ENCODE data around the gene TMEM259.
A peak's percentile ranks its signal among the peaks of the same experiment; 100 is the strongest.

Gene TMEM259

DNA sequence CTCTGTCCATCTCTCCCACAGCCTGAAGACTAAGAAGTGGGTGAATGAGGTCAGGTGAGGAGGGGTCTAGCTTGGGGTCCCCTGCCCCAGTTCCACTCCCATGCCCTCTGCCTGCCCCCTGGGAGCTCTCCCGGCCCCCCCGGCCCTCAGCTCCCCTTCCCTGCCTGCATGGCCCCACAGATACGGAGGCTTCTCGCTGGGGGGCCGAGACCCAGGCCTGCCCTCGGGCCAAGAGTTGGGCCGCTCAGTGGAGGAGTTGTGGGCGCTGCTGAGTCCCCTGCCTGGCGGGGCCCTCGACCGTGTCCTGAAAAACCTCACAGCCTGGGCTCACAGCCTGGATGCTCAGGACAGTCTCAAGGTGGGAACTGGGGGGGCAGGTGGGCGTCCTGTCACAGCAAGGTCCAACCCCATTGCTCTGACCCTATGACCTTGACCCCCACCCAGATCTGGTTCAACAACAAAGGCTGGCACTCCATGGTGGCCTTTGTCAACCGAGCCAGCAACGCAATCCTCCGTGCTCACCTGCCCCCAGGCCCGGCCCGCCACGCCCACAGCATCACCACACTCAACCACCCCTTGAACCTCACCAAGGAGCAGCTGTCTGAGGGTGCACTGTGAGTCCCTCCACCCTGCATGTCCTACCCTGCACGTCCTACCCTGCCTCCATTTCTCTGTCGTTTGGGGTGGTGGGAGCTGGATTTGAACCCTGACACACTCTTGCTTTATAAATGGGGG lies 35.1 kb upstream of the TMEM259 start:
- DNase-seq (ENCODE audit: low read depth), result no peak

- no peak for DNase-seq (ENCODE audit: low read depth)
These were observed 34.1 kb upstream of the TMEM259 start for GRCh38 chr19:1055028-1055425.

GRCh38 chr19:1054102-1055027 lies 33.4 kb upstream of the TMEM259 start:
- no peak for DNase-seq (ENCODE audit: low read depth)

DNA sequence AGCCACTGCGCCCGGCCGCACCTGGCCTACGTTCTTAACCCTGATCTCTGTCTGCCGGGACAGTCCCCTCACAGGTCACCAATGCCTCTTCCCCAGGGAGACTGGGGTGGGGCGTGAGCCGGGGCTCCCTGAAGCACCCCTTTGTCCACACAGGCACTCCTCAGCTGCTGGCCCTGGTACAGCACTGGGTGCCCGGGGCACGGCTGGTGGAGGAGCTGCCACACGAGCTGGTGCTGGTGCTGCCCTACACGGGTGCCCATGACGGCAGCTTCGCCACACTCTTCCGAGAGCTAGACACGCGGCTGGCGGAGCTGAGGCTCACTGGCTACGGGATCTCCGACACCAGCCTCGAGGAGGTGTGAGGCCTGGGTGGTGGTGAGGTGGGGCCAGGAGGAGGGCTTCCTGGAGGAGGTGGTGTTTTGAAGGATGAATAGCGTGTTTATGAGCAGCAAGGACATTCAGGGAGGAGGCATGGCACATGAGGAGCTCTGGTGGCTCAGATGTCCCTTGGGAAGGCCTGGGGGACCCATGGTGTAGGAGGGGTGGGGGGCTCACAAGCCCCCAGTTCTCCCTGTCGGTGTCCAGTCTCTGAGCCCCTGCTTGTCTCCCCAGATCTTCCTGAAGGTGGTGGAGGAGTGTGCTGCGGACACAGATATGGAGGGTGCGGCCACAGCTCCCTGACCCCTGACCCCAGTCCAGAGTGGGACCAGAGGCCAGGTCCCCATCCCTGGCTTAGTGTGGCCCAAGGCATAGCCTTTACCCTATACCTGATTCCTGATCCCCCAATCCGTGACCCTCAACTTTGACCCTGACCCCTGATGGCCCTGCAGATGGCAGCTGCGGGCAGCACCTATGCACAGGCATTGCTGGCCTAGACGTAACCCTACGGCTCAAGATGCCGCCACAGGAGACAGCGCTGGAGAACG lies 32.5 kb upstream of the TMEM259 start:
- no peak for DNase-seq (ENCODE audit: low read depth)

- DNase-seq (ENCODE audit: low read depth), result no peak
These were observed 31.5 kb upstream of the TMEM259 start for GRCh38 chr19:1052349-1052975.

GRCh38 chr19:1051791-1052190 lies 30.9 kb upstream of the TMEM259 start:
- no peak for DNase-seq (ENCODE audit: low read depth)

GRCh38 chr19:1050989-1051788 lies 30.3 kb upstream of the TMEM259 start:
- no peak for DNase-seq (ENCODE audit: low read depth)

GRCh38 chr19:1049800-1050199 lies 28.9 kb upstream of the TMEM259 start:
- no peak for DNase-seq (ENCODE audit: low read depth)

- DNase-seq (ENCODE audit: low read depth), result no peak
These were observed 28.2 kb upstream of the TMEM259 start for GRCh38 chr19:1049106-1049505.

DNA sequence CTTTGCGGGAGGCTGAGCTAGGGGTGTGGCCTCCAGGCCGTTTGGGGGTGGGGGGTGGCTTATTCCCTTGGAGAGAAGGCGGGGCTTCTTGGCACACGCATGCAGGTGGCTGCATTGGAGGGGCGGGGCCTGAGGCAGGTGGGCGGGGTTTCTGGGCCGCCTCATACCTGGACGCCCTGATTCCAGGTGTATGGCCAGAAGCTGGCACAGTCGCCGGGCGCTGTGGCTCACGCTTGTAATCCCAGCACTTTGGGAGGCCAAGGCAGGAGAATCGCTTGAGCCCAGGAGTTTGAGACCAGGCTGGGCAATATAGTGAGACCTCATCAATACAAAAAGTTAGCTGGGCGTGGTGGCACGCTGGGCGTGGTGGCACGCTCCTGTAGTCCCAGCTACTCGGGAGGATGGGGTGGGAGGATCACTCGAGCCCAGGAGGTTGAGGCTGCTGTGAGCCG lies 26.8 kb upstream of the TMEM259 start:
- DNase-seq (ENCODE audit: low read depth), result no peak

- DNase-seq (ENCODE audit: low read depth), result no peak
These were observed 26.1 kb upstream of the TMEM259 start for GRCh38 chr19:1046836-1047695.

- DNase-seq (ENCODE audit: low read depth), result no peak
These were observed 25.2 kb upstream of the TMEM259 start for GRCh38 chr19:1046117-1046626.

DNA sequence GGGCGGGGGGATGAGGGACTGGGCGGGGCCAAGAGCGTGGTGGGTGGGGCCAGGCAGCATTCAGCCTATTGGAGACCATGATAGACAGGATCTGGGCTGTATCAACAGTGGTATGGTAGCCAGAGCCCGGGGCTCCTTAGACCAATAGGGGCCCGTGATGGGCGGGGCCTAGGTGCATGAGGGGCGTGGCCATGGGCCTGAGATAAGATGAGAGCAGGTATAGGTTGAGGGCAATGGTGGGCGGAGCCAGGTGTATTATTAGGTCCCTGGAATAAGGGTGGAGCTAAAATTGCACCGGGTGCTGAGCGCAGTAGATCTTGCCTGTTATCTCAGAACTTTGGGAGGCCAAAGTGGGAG lies 24.3 kb upstream of the TMEM259 start:
- DNase-seq (ENCODE audit: low read depth), result peak; percentile 53

DNA sequence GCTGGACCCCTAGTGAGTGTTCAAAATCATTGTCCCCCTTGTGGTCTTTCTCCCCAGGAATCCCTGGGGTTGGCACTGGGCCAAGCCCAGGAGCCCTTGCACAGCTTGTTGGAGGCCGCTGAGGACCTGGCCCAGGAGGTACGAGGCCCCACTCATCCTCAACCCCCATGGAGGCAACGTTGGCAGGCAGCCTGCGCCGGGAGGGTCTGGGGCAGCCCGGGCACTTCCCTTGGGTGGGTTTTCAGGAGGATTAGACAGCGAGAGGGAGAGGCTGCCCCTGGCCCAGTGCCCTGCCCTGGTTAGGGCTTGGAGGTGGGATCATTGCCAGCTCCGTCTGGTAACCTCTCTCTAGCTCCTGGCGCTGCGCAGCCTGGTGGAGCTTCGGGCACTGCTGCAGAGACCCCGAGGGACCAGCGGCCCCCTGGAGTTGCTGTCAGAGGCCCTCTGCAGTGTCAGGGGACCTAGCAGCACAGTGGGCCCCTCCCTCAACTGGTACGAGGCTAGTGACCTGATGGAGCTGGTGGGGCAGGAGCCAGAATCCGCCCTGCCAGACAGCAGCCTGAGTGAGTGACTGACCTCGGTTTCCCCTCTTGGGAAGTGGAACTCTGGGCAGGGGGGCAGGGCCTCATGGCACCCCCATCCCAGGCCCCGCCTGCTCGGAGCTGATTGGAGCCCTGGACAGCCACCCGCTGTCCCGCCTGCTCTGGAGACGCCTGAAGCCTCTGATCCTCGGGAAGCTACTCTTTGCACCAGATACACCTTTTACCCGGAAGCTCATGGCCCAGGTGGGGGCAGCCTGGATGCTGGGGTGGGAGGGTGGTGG lies 22.0 kb upstream of the TMEM259 start:
- no peak for DNase-seq (ENCODE audit: low read depth)

DNA sequence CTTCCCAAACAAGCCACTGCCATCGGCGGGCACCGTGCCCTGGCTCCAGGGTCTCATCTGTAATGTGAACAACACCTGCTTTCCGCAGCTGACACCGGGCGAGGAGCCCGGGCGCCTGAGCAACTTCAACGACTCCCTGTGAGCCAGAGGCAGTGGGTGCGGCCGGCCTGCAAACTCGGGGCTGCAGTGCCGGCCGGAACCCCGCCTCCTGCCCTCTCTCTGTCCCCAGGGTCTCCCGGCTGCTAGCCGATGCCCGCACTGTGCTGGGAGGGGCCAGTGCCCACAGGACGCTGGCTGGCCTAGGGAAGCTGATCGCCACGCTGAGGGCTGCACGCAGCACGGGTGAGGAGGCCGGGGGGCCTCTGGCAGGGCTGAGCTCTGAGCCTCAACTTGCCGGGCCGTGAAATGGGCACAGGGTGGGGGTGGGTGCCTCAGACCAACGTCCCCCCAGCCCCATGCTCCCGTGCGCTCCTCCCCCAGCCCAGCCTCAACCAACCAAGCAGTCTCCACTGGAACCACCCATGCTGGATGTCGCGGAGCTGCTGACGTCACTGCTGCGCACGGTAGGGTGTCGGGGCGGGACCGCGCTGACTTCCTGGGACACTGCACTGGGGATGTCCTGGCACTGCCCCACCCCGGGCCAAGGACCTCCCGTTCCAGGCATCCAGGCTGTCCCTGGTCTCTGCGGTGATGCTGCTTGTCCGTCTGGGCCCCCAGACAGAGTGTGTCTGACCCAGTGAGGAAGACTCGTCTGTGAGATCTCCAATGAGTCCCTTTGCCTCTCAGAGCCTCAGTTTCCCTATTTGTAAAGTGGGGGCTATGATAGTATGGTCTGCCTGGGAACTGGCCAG lies 21.1 kb upstream of the TMEM259 start:
- DNase-seq (ENCODE audit: low read depth), result no peak

DNA sequence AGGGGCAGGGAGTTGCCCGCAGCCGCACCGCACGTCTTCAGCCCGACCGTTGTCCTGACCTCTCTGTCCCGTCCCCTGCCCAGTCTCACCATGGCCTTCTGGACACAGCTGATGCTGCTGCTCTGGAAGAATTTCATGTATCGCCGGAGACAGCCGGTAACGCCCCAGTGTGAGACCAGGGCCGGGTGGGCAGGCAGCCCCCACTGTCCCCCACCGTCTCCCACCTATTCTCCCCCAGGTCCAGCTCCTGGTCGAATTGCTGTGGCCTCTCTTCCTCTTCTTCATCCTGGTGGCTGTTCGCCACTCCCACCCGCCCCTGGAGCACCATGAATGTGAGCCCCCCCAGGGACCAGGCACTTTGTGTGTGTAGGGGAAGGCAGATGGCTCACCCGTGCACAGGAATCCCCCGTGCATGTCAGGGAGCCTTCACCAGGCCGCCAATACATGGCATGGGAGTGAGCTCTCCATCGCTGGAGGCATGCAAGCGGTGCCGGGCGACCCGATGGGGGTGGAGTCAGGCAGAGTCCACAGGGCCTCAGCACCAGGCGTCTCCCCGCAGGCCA lies 20.4 kb upstream of the TMEM259 start:
- no peak for DNase-seq (ENCODE audit: low read depth)

- peak; percentile 85 for DNase-seq (ENCODE audit: low read depth)
These were observed 19.8 kb upstream of the TMEM259 start for GRCh38 chr19:1040476-1041271.

All from stimulated activated CD8-positive, alpha-beta memory T cell treated with anti-CD3 and anti-CD28 coated beads, Interleukin-4, amount 100 ng/mL, for 24 hours (primary cell).